ENCODE measurements around the gene MYO7B.

The MYO7B gene

DNA sequence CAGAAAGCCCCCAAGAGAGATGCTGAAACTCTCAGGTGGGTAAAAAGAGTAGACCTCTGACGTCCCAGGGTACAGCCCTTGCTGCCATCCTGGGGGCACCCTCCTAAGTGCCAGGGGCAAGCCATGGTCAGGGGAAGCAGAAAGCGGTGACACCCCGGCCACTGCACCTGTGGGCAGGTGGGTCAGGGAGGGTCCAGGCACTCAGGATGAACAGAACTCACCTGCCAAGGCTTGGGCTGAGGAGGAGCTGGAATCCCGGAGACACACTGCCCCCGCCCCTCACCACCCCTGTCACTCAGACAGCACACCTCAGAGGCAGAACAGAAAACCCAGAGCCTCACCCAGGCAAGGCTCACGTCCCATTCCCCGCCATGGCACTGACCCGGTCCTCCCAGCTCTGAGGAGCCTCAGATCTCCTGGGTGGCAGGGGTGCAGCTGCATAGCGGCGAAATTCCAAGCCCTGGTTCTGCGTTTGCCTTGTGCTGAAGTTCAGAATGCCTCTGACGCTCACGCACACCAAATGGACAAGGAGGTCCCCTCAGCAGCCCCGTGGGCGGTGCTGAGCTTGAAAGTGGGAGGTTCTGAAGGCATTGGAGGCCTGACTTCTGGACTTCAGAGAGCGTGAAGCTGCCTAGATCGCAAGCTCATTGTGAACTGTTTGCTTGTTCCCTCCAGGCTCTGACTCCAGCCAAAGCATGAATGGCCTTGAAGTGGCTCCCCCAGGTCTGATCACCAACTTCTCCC, 114.7 kb downstream of the MYO7B start:
- Histone ChIP-seq H3K4me3 (ENCODE audit: severe bottlenecking) (no peak overlapping the region), H3K27me3 (ENCODE audit: insufficient read depth, poor library complexity, severe bottlenecking) (no peaks in the 10 kb centered on the region), H3K36me3 (ENCODE audit: low read depth) (no peaks in the 10 kb centered on the region), H3K27ac (ENCODE audit: poor library complexity, severe bottlenecking) (no peak overlapping the region), H3K4me1 (ENCODE audit: insufficient read depth, poor library complexity, severe bottlenecking) (peaks cover 11% of the 10 kb centered on the region), H3K9me3 (ENCODE audit: severe bottlenecking) (no peaks in the 10 kb centered on the region)
- TF ChIP-seq, protein P1, sequence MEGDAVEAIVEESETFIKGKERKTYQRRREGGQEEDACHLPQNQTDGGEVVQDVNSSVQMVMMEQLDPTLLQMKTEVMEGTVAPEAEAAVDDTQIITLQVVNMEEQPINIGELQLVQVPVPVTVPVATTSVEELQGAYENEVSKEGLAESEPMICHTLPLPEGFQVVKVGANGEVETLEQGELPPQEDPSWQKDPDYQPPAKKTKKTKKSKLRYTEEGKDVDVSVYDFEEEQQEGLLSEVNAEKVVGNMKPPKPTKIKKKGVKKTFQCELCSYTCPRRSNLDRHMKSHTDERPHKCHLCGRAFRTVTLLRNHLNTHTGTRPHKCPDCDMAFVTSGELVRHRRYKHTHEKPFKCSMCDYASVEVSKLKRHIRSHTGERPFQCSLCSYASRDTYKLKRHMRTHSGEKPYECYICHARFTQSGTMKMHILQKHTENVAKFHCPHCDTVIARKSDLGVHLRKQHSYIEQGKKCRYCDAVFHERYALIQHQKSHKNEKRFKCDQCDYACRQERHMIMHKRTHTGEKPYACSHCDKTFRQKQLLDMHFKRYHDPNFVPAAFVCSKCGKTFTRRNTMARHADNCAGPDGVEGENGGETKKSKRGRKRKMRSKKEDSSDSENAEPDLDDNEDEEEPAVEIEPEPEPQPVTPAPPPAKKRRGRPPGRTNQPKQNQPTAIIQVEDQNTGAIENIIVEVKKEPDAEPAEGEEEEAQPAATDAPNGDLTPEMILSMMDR (IDR thresholded peaks at IDR 0.05; ENCODE audit: poor library complexity, severe bottlenecking): peak; percentile 56
- no peak for DNase-seq (ENCODE audit: low spot score)
- ATAC-seq (ENCODE audit: low read depth): no peak

DNA sequence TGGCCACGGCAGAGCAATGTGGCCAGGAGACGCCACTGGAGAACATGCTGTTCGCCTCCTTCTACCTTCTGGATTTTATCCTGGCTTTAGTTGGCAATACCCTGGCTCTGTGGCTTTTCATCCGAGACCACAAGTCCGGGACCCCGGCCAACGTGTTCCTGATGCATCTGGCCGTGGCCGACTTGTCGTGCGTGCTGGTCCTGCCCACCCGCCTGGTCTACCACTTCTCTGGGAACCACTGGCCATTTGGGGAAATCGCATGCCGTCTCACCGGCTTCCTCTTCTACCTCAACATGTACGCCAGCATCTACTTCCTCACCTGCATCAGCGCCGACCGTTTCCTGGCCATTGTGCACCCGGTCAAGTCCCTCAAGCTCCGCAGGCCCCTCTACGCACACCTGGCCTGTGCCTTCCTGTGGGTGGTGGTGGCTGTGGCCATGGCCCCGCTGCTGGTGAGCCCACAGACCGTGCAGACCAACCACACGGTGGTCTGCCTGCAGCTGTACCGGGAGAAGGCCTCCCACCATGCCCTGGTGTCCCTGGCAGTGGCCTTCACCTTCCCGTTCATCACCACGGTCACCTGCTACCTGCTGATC, 115.4 kb downstream of the MYO7B start:
- Histone ChIP-seq H3K27me3 (ENCODE audit: insufficient read depth, poor library complexity, severe bottlenecking) (no peaks in the 10 kb centered on the region), H3K27ac (ENCODE audit: poor library complexity, severe bottlenecking) (no peak overlapping the region), H3K4me1 (ENCODE audit: insufficient read depth, poor library complexity, severe bottlenecking) (peaks cover 11% of the 10 kb centered on the region), H3K36me3 (ENCODE audit: low read depth) (no peaks in the 10 kb centered on the region), H3K9me3 (ENCODE audit: severe bottlenecking) (no peaks in the 10 kb centered on the region), H3K4me3 (ENCODE audit: severe bottlenecking) (no peak overlapping the region)
- DNase-seq (ENCODE audit: low spot score) (no peak), ATAC-seq (ENCODE audit: low read depth) (no peak)
- TF ChIP-seq, protein P1 (IDR thresholded peaks at IDR 0.05; ENCODE audit: poor library complexity, severe bottlenecking): no peak

DNA sequence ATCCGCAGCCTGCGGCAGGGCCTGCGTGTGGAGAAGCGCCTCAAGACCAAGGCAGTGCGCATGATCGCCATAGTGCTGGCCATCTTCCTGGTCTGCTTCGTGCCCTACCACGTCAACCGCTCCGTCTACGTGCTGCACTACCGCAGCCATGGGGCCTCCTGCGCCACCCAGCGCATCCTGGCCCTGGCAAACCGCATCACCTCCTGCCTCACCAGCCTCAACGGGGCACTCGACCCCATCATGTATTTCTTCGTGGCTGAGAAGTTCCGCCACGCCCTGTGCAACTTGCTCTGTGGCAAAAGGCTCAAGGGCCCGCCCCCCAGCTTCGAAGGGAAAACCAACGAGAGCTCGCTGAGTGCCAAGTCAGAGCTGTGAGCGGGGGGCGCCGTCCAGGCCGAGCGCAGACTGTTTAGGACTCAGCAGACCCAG, 115.9 kb downstream of the MYO7B start:
- H3K4me1 ChIP-seq (ENCODE audit: insufficient read depth, poor library complexity, severe bottlenecking): peaks cover 11% of the 10 kb centered on the region
- no peaks in the 10 kb centered on the region for H3K27me3 ChIP-seq (ENCODE audit: insufficient read depth, poor library complexity, severe bottlenecking)
- ATAC-seq (ENCODE audit: low read depth): no peak
- no peak overlapping the region for H3K27ac ChIP-seq (ENCODE audit: poor library complexity, severe bottlenecking)
- no peaks in the 10 kb centered on the region for H3K36me3 ChIP-seq (ENCODE audit: low read depth)
- H3K4me3 ChIP-seq (ENCODE audit: severe bottlenecking): no peak overlapping the region
- DNase-seq (ENCODE audit: low spot score): no peak
- TF ChIP-seq, protein P1 (IDR thresholded peaks at IDR 0.05; ENCODE audit: poor library complexity, severe bottlenecking): no peak
- H3K9me3 ChIP-seq (ENCODE audit: severe bottlenecking): no peaks in the 10 kb centered on the region

DNA sequence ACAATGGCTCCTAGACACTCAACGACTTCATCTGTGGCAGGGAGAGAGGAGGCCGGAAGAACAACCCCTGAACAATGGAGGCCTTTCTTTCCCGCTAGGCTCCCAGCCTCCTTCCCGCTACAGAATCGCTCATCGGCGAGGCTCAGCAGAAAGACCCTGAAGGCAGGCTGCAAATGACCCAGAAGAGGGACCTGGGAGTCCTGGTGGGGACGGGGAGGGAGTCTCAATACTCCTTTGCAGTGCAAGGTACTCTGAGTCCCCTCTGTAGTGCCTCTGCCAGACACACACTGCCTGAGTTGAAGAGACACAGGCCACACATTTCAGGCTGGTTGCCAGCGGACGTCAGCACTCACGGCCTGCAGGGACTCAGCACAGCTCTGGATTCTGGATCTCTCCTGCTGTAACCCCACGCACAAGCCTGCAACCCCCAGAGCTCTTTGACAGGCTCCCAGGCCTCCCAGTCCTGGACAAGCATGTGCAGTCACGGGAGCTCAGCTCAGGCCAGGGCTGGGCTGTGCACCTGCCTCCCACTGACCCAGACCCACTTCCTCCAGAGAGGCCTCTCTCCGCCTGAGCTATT, 116.6 kb downstream of the MYO7B start:
- peaks cover 4% of the 10 kb centered on the region for H3K4me1 ChIP-seq (ENCODE audit: insufficient read depth, poor library complexity, severe bottlenecking)
- TF ChIP-seq, protein P1 (IDR thresholded peaks at IDR 0.05; ENCODE audit: poor library complexity, severe bottlenecking): no peak
- no peak overlapping the region for H3K4me3 ChIP-seq (ENCODE audit: severe bottlenecking)
- no peak overlapping the region for H3K27ac ChIP-seq (ENCODE audit: poor library complexity, severe bottlenecking)
- no peaks in the 10 kb centered on the region for H3K27me3 ChIP-seq (ENCODE audit: insufficient read depth, poor library complexity, severe bottlenecking)
- ATAC-seq (ENCODE audit: low read depth) (no peak), DNase-seq (ENCODE audit: low spot score) (no peak)
- H3K36me3 ChIP-seq (ENCODE audit: low read depth): no peaks in the 10 kb centered on the region
- H3K9me3 ChIP-seq (ENCODE audit: severe bottlenecking): no peaks in the 10 kb centered on the region
